Left lung (tissue), 10 donors: ENCODE results near the gene FOXK2. TPM values are rescaled to one million over a fixed set of nuclear protein-coding genes. Genes with fewer than 3 reads are reported as not detected.

Source experiments
- ATAC-seq: fragments of 200-7000 bp; cut with Tn5 transposase; one replicate; pipeline ENCODE4 v1.9.1; 2020; ENCODE audit warnings: moderate library complexity
- DNase-seq, 4 donors: peaks; one replicate each; pipeline ENCODE4 v3.0.0-alpha.2; 2013 to 2020
- H3K27ac ChIP-seq, 2 donors: fragments of 200-600 bp; sonication (generic) in 1 of 2; one replicate each; pipeline versions ENCODE4 v1.5.0 to v1.8.0; 2020 to 2021
- H3K27me3 ChIP-seq, 2 donors: fragments of 200-600 bp; sonication (generic) in 1 of 2; one replicate each; pipeline versions ENCODE4 v1.5.0 to v1.8.0; 2020 to 2021
- H3K36me3 ChIP-seq, 2 donors: fragments of 200-600 bp; sonication (generic) in 1 of 2; one replicate each; pipeline versions ENCODE4 v1.5.0 to v1.8.0; 2020 to 2021
- H3K4me1 ChIP-seq, 2 donors: fragments of 200-600 bp; one replicate each; pipeline ENCODE4 v1.8.0; 2021
- H3K4me3 ChIP-seq, 2 donors: fragments of 200-600 bp; sonication (generic) in 1 of 2; one replicate each; pipeline versions ENCODE4 v1.5.0 to v1.8.0; 2020 to 2021; ENCODE audit warnings: mild to moderate bottlenecking in 1 of 2
- H3K9me3 ChIP-seq, 2 donors: fragments of 200-600 bp; sonication (generic) in 1 of 2; one replicate each; pipeline versions ENCODE4 v1.5.0 to v1.8.0; 2020 to 2021
- CTCF ChIP-seq, 2 donors: fragments of 200-600 bp; sonication (generic) in 1 of 2; IDR thresholded peaks; one replicate each; pipeline versions ENCODE4 v1.5.0 to v1.8.0; 2021; ENCODE audit warnings: antibody characterized with exemption in 2 of 2
- intact Hi-C, 2 donors: fragments of 100-400 bp; cut with DNase I; formaldehyde crosslinking; loops; one replicate each; pipeline versions ENCODE4 v1.11.2 to v1.14.2; 2022
- polyA plus RNA-seq, 6 donors: library from polyadenylated mRNA; unstranded; fragments of 120-200 nt; gene quantifications; one replicate each; pipeline ENCODE4 v1.2.1, GENCODE V29; 2013; ENCODE audit not compliant: insufficient read length in 6 of 6
- total RNA-seq, 2 donors: library from RNA; stranded (reverse); fragmentation: NEBNext Ultra II Directional; extraction: Animal tissue kit (Norgen Biotek cat#: 25700); gene quantifications; one replicate each; pipeline ENCODE4 v1.2.1, GENCODE V29; 2021
- donor health status: DM: no; HTN: yes; CAD: no.
- donor health status: DM: no; HTN: no; CAD: no.

FOXK2 gene
- total and polyA plus RNA-seq, 8 donors, result 31.2 to 57.0 (median 38.1) TPM

GRCh38 chr17:82587234-82588086 lies 67.9 kb downstream of the FOXK2 start:
- Histone ChIP-seq H3K4me3 (no peak overlapping the region), H3K27me3 (no peaks in the 10 kb centered on the region), H3K4me1 (peaks cover 9 to 39% of the 10 kb centered on the region in 2 donors), H3K27ac (peak overlapping the region in 1 of 2 donors; percentile 25), H3K9me3 (no peaks in the 10 kb centered on the region), H3K36me3 (peaks cover 0 to 61% of the 10 kb centered on the region in 2 donors)
- ATAC-seq (no peak), DNase-seq (no peak)
- no peak for TF ChIP-seq CTCF (IDR thresholded peaks at IDR 0.05)
- intact Hi-C loops, result no loop called here

- Histone ChIP-seq H3K36me3 (peaks cover 0 to 51% of the 10 kb centered on the region in 2 donors), H3K4me3 (no peak overlapping the region), H3K4me1 (peaks cover 15 to 49% of the 10 kb centered on the region in 2 donors), H3K27me3 (no peaks in the 10 kb centered on the region), H3K27ac (peak overlapping the region in 1 of 2 donors; percentile 96), H3K9me3 (no peaks in the 10 kb centered on the region)
- no peak for TF ChIP-seq CTCF (IDR thresholded peaks at IDR 0.05)
- ATAC-seq, result no peak
- intact Hi-C loops, result no loop called here
- no peak for DNase-seq
Observed at GRCh38 chr17:82588266-82589175, 69.0 kb downstream of the FOXK2 start.

DNA sequence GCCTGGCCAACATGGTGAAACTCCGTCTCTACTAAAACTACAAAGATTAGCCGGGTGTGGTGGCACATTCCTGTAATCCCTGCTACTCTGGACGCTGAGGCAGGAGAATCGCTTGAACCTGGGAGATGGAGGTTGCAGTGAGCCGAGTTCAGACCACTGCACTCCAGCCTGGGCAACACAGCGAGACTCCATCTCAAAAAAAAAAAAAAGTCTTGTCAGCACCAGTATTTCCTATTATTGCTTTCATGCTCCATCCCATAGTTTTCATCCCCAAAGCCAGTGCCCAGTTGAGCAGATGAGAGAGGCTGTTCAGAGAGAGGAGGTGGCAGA lies 70.3 kb downstream of the FOXK2 start:
- peak overlapping the region in 1 of 2 donors; percentile 96 for H3K27ac ChIP-seq
- intact Hi-C loops, result no loop called here
- H3K27me3 ChIP-seq, result no peaks in the 10 kb centered on the region
- H3K9me3 ChIP-seq, result no peaks in the 10 kb centered on the region
- TF ChIP-seq CTCF (IDR thresholded peaks at IDR 0.05), result no peak
- ATAC-seq, result no peak
- DNase-seq, result no peak
- no peak overlapping the region for H3K4me3 ChIP-seq
- peaks cover 0 to 42% of the 10 kb centered on the region in 2 donors for H3K36me3 ChIP-seq
- H3K4me1 ChIP-seq, result peaks cover 19 to 62% of the 10 kb centered on the region in 2 donors

GRCh38 chr17:82590216-82590615 lies 70.7 kb downstream of the FOXK2 start:
- DNase-seq (no peak), ATAC-seq (no peak)
- Histone ChIP-seq H3K9me3 (no peaks in the 10 kb centered on the region), H3K27me3 (no peaks in the 10 kb centered on the region), H3K36me3 (peaks cover 0 to 42% of the 10 kb centered on the region in 2 donors), H3K4me1 (peaks cover 19 to 61% of the 10 kb centered on the region in 2 donors), H3K4me3 (no peak overlapping the region), H3K27ac (peak overlapping the region; percentile 17 to 96)
- intact Hi-C loops, result no loop called here
- no peak for TF ChIP-seq CTCF (IDR thresholded peaks at IDR 0.05)
